GM20431 (cell line): Measurements from ENCODE around the gene CHD9NB.
"Not testable (repeated sequence)": the region's sequence is repeated elsewhere in the genome, so short reads cannot be mapped to it uniquely, and the experiment has no call there.

Source experiments
- in situ Hi-C: fragments of 300-500 bp; cut with MseI, MboI; formaldehyde crosslinking; loops from one replicate; pipeline ENCODE4 v1.15.0; 2020; ENCODE audit warnings: low sequenced_read_pairs; ENCODE audit not compliant: unreplicated experiment

CHD9NB gene

GRCh38 chr16:53084746-53085334 is 32.1 kb upstream of the CHD9NB start:
- in situ Hi-C loops = no loop called here

- in situ Hi-C loops = no loop called here
Measured at GRCh38 chr16:53084141-53084541, 31.4 kb upstream of the CHD9NB start.

- in situ Hi-C loops = no loop called here
Measured at GRCh38 chr16:53083119-53083518, 30.4 kb upstream of the CHD9NB start.

GRCh38 chr16:53082509-53082908 is 29.8 kb upstream of the CHD9NB start:
- in situ Hi-C loops = no loop called here

GRCh38 chr16:53081686-53082407 is 29.1 kb upstream of the CHD9NB start:
- in situ Hi-C loops = no loop called here

GRCh38 chr16:53081032-53081424 is 28.3 kb upstream of the CHD9NB start:
- in situ Hi-C loops = no loop called here

GRCh38 chr16:53080345-53081031 is 27.8 kb upstream of the CHD9NB start:
- in situ Hi-C loops = no loop called here

GRCh38 chr16:53078765-53079485 is 26.2 kb upstream of the CHD9NB start:
- in situ Hi-C loops = no loop called here

- in situ Hi-C loops = no loop called here
Measured at GRCh38 chr16:53078247-53078646, 25.6 kb upstream of the CHD9NB start.

GRCh38 chr16:53075461-53075860 is 22.8 kb upstream of the CHD9NB start:
- in situ Hi-C loops = not testable (repeated sequence)

- in situ Hi-C loops = not testable (repeated sequence)
Measured at GRCh38 chr16:53074296-53074695, 21.6 kb upstream of the CHD9NB start.

- in situ Hi-C loops = no loop called here
Measured at GRCh38 chr16:53073022-53073421, 20.3 kb upstream of the CHD9NB start.

- in situ Hi-C loops = no loop called here
Measured at GRCh38 chr16:53071748-53072301, 19.1 kb upstream of the CHD9NB start.

- in situ Hi-C loops = no loop called here
Measured at GRCh38 chr16:53069772-53070171, 17.1 kb upstream of the CHD9NB start.

GRCh38 chr16:53068423-53068833 is 15.7 kb upstream of the CHD9NB start:
- in situ Hi-C loops = no loop called here

GRCh38 chr16:53067675-53068074 is 15.0 kb upstream of the CHD9NB start:
- in situ Hi-C loops = no loop called here

GRCh38 chr16:53065461-53066061 is 12.9 kb upstream of the CHD9NB start:
- in situ Hi-C loops = no loop called here

- in situ Hi-C loops = no loop called here
Measured at GRCh38 chr16:53064081-53064578, 11.4 kb upstream of the CHD9NB start.

- in situ Hi-C loops = no loop called here
Measured at GRCh38 chr16:53061701-53062159, 9.0 kb upstream of the CHD9NB start.

GRCh38 chr16:53061256-53061655 is 8.6 kb upstream of the CHD9NB start:
- in situ Hi-C loops = no loop called here
